H1 (cell line): ENCODE data around the gene PROSER1. TPM values are rescaled to one million over a fixed set of nuclear protein-coding genes. Genes with fewer than 3 reads are reported as not detected.

Experiments
- CTCF ChIA-PET: fragments of 300-600 bp; sonication (Branson Sonifier 250); formaldehyde crosslinking; loops from one replicate; lab custom pipeline; 2021; ENCODE audit not compliant: partially characterized antibody; lab: Charles Lee
- POLR2A ChIA-PET: fragments of 300-600 bp; sonication (Branson Sonifier 250); formaldehyde crosslinking; loops from one replicate; lab custom pipeline; 2021; ENCODE audit warnings: inconsistent platforms; ENCODE audit not compliant: partially characterized antibody; lab: Charles Lee
- DNase-seq, 2 experiments: peaks; one replicate each; pipeline versions ENCODE4 v3.0.0 to v3.0.0-alpha.2; 2010 to 2022; ENCODE audit warnings: low spot score in 2 of 2, low read depth in 1 of 2, mixed read lengths in 1 of 2
- FAIRE-seq: peaks from 2 replicates; lab custom pipeline; 2011; peaks lifted over from hg19 to GRCh38; lab: Jason Lieb, UNC
- H2AFZ ChIP-seq: 2 replicates; pipeline ENCODE4 v1.8.1; 2012; ENCODE audit warnings: low read length, inconsistent platforms
- H2AK5ac ChIP-seq: 2 replicates; pipeline ENCODE4 v1.6.1; 2013; ENCODE audit warnings: low read depth, low read length
- H2BK120ac ChIP-seq: replicated peaks from 2 replicates; pipeline ENCODE3; 2013; ENCODE audit warnings: low read depth, low read length, inconsistent platforms
- H2BK12ac ChIP-seq: 2 replicates; pipeline ENCODE4 v1.6.1; 2013; ENCODE audit warnings: low read depth, low read length
- H2BK15ac ChIP-seq: 2 replicates; pipeline ENCODE4 v1.6.1; 2013; ENCODE audit warnings: low read length
- H2BK20ac ChIP-seq: 2 replicates; pipeline ENCODE4 v1.6.1; 2013; ENCODE audit warnings: low read length
- H2BK5ac ChIP-seq: 2 replicates; pipeline ENCODE4 v1.6.1; 2013; ENCODE audit warnings: low read depth, low read length
- H3K14ac ChIP-seq: 2 replicates; pipeline ENCODE4 v1.6.1; 2013; ENCODE audit warnings: inconsistent platforms; ENCODE audit not compliant: insufficient read length
- H3K18ac ChIP-seq: 2 replicates; pipeline ENCODE4 v1.6.1; 2013; ENCODE audit warnings: low read length; ENCODE audit errors: extremely low read depth
- H3K23ac ChIP-seq: 2 replicates; pipeline ENCODE4 v1.6.1; 2013; ENCODE audit warnings: inconsistent platforms; ENCODE audit not compliant: insufficient read length
- H3K23me2 ChIP-seq: 2 replicates; pipeline ENCODE4 v1.6.1; 2013; ENCODE audit warnings: low read depth, low read length
- H3K27ac ChIP-seq: 2 replicates; pipeline ENCODE4 v1.6.1; 2011; ENCODE audit warnings: low read depth, low read length, inconsistent platforms
- H3K27me3 ChIP-seq, 4 experiments: replicated peaks in 1 of 4; 1 replicate in 1 of 4; 2 replicates in 3 of 4; pipeline versions ENCODE4 v1.6.1 to v1.8.1; 2011 to 2013; ENCODE audit warnings: low read length in 3 of 4, mild to moderate bottlenecking in 3 of 4, inconsistent platforms in 2 of 4, mixed read lengths in 2 of 4, moderate library complexity in 1 of 4; ENCODE audit not compliant: control insufficient read depth in 3 of 4, insufficient read depth in 3 of 4; ENCODE audit errors: extremely low read depth in 1 of 4
- H3K36me3 ChIP-seq, 4 experiments: 2 replicates each; pipeline versions ENCODE4 v1.6.1 to v1.8.1; 2011 to 2013; ENCODE audit warnings: mild to moderate bottlenecking in 4 of 4, low read length in 3 of 4, moderate library complexity in 2 of 4, control low read depth in 1 of 4, inconsistent platforms in 1 of 4; ENCODE audit not compliant: insufficient read depth in 4 of 4, control insufficient read depth in 2 of 4
- H3K4ac ChIP-seq: replicated peaks from 2 replicates; pipeline ENCODE3; 2013; ENCODE audit warnings: low read length, low read depth, mixed read lengths, inconsistent platforms; ENCODE audit not compliant: insufficient read length
- H3K4me1 ChIP-seq, 4 experiments: replicated peaks in 1 of 4; 1 replicate in 1 of 4; 2 replicates in 3 of 4; pipeline versions ENCODE4 v1.6.1 to v1.8.1; 2011 to 2013; ENCODE audit warnings: low read length in 3 of 4, inconsistent platforms in 2 of 4, mixed read lengths in 1 of 4; ENCODE audit not compliant: insufficient read depth in 4 of 4, control insufficient read depth in 3 of 4
- H3K4me2 ChIP-seq, 2 experiments: 2 replicates each; pipeline versions ENCODE4 v1.6.1 to v1.8.1; 2011 to 2013; ENCODE audit warnings: low read depth in 2 of 2, low read length in 2 of 2, control low read depth in 1 of 2, inconsistent platforms in 1 of 2, mild to moderate bottlenecking in 1 of 2; ENCODE audit not compliant: insufficient read depth in 1 of 2
- H3K4me3 ChIP-seq, 4 experiments: fragments of 200-600, 300-600 bp in 1 of 4; sonication (generic), shearing (Covaris generic), sonication (Bioruptor Twin) in 1 of 4; 2 replicates each; pipeline versions ENCODE4 v1.5.1 to v1.8.1; 2011 to 2016; ENCODE audit warnings: low read length in 4 of 4, low read depth in 3 of 4, control low read depth in 2 of 4, inconsistent platforms in 2 of 4, mild to moderate bottlenecking in 2 of 4, mixed read lengths in 1 of 4, moderate library complexity in 1 of 4; ENCODE audit not compliant: insufficient read depth in 2 of 4; ENCODE audit errors: extremely low read depth in 1 of 4
- H3K56ac ChIP-seq: replicated peaks from 2 replicates; pipeline ENCODE3; 2013; ENCODE audit warnings: low read depth, mild to moderate bottlenecking, mixed read lengths, low read length, inconsistent platforms; ENCODE audit not compliant: insufficient read length
- H3K79me1 ChIP-seq: 2 replicates; pipeline ENCODE4 v1.6.1; 2013; ENCODE audit warnings: low read depth, low read length, control low read depth
- H3K79me2 ChIP-seq, 2 experiments: 2 replicates each; pipeline versions ENCODE4 v1.6.1 to v1.8.1; 2012 to 2013; ENCODE audit warnings: low read length in 2 of 2, mild to moderate bottlenecking in 2 of 2, inconsistent platforms in 1 of 2; ENCODE audit not compliant: insufficient read depth in 2 of 2, control insufficient read depth in 1 of 2
- H3K9ac ChIP-seq, 4 experiments: replicated peaks in 1 of 4; 1 replicate in 1 of 4; 2 replicates in 3 of 4; pipeline versions ENCODE4 v1.6.1 to v1.8.1; 2011 to 2013; ENCODE audit warnings: low read depth in 3 of 4, low read length in 3 of 4, control low read depth in 2 of 4, mild to moderate bottlenecking in 2 of 4, moderate library complexity in 2 of 4, inconsistent platforms in 1 of 4; ENCODE audit errors: extremely low read depth in 1 of 4
- H3K9me3 ChIP-seq, 2 experiments: 2 replicates each; pipeline versions ENCODE4 v1.6.1 to v1.8.1; 2012 to 2013; ENCODE audit warnings: mild to moderate bottlenecking in 2 of 2, moderate library complexity in 2 of 2, control low read depth in 1 of 2, inconsistent platforms in 1 of 2, low read depth in 1 of 2, low read length in 1 of 2, mixed read lengths in 1 of 2; ENCODE audit not compliant: insufficient read depth in 2 of 2
- H4K20me1 ChIP-seq, 2 experiments: replicated peaks in 1 of 2; 2 replicates each; pipeline versions ENCODE3 to v1.8.1; 2011 to 2013; ENCODE audit warnings: inconsistent platforms in 2 of 2, low read length in 2 of 2, mild to moderate bottlenecking in 1 of 2; ENCODE audit not compliant: insufficient read depth in 2 of 2, control insufficient read depth in 1 of 2
- H4K5ac ChIP-seq: 2 replicates; pipeline ENCODE4 v1.6.1; 2013; ENCODE audit warnings: low read length, low read depth, mixed read lengths, inconsistent platforms; ENCODE audit not compliant: insufficient read length
- H4K8ac ChIP-seq: 2 replicates; pipeline ENCODE4 v1.8.0; 2013; ENCODE audit warnings: mild to moderate bottlenecking, moderate library complexity, low read length, inconsistent platforms; ENCODE audit not compliant: insufficient read depth; ENCODE audit errors: extremely low read depth
- H4K91ac ChIP-seq: replicated peaks from 2 replicates; pipeline ENCODE3; 2013; ENCODE audit warnings: low read length, mixed read lengths, inconsistent platforms; ENCODE audit not compliant: insufficient read length
- NANOG ChIP-seq: IDR thresholded peaks from 2 replicates; pipeline ENCODE4 v1.6.1; 2011; ENCODE audit warnings: low read length, low read depth, mild to moderate bottlenecking, inconsistent platforms; ENCODE audit not compliant: insufficient read depth, poor library complexity, severe bottlenecking
- SUZ12 ChIP-seq: fragments of 200-600 bp; sonication (generic); IDR thresholded peaks from 2 replicates; pipeline ENCODE4 v1.6.1; 2012; ENCODE audit warnings: mild to moderate bottlenecking, inconsistent platforms, low read length, moderate library complexity, mixed read lengths
- WGBS, 2 experiments: shearing (Covaris generic) in 1 of 2; methylation state at CpG; one replicate each; pipeline versions ENCODE4 v1.1.6 to v1.1.7; 2013 to 2015; ENCODE audit warnings: low lambda C conversion rate in 2 of 2, mixed read lengths in 2 of 2, inconsistent platforms in 1 of 2, low coverage in 1 of 2, missing lambda C conversion rate in 1 of 2; ENCODE audit not compliant: insufficient replicate concordance in 2 of 2, insufficient coverage in 1 of 2, insufficient read length in 1 of 2; ENCODE audit errors: extremely low coverage in 1 of 2, missing lambda C conversion rate in 1 of 2; 5-methylcytosine and 5-hydroxymethylcytosine counted together
- polyA plus RNA-seq, 7 experiments: library from polyadenylated mRNA; depleted of rRNA in 3 of 7; stranded (reverse) in 5 of 7; unstranded in 2 of 7; fragments of >200 nt in 5 of 7; fragments of 200-250 nt in 2 of 7; gene quantifications; 1 replicate in 5 of 7; 2 replicates in 1 of 7; 4 replicates in 1 of 7; pipeline versions ENCODE4 v1.2.1 to v1.2.3, GENCODE V29; 2011 to 2013; ENCODE audit warnings: missing spikeins in 2 of 7, mixed read lengths in 2 of 7
- total RNA-seq: library from RNA; stranded (reverse); fragmentation: NEBNext Ultra II Directional; extraction: Animal tissue kit (Norgen Biotek cat#: 25700); gene quantifications from 2 replicates; pipeline ENCODE4 v1.2.1, GENCODE V29; 2021

PROSER1 gene
- total and polyA plus RNA-seq, 2 of the 8 experiments (the other 6 are each of a cell fraction or from before 2014, with no cell fraction given): 99.2 to 116 TPM

DNA sequence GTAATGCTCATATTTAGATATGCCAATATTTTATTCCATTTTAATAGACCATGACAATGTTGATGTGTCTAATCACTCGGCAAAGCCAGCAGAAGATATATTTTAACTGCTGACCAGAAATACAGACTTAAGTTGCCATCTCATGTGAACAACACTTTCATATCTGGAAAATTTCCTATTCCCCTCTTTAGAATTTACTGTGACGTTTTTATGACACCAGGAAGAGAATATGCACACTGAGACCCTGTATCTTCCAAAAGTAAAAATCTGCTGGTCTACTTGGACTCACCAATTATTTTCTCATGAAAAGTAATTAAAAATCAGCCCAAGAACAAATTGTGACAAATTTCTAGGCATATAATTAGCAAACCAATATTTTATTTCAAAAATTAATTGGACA, 2.1 kb downstream of the PROSER1 start:
- H3K23me2 ChIP-seq: peaks cover 12% of the 10 kb centered on the region
- H4K5ac ChIP-seq: no peak overlapping the region
- WGBS, 2 experiments: 34% methylated on average over 2 of the region's 2 CpGs; no CpG with 5 or more reads in 1 of the 2 experiments
- peak overlapping the region; percentile 79 to 81 for H3K4me2 ChIP-seq
- H3K56ac ChIP-seq: no peak overlapping the region
- H2BK5ac ChIP-seq: no peak overlapping the region
- H3K18ac ChIP-seq: no peak overlapping the region
- FAIRE-seq (no peak), DNase-seq (no peak)
- H4K20me1 ChIP-seq: peaks cover 3 to 10% of the 10 kb centered on the region in 2 experiments
- no peaks in the 10 kb centered on the region; a peak in 1 of 7 replicates for H3K27me3 ChIP-seq
- ChIA-PET POLR2A (interaction anchor here (0.8 to 5.4 kb wide), 6 partner anchors 9 to 74 kb away, joined by 3 to 73 read pairs (median 6); no protein-coding TSS in a partner anchor), CTCF (interaction anchor here (0.7 to 1.6 kb wide), 5 partner anchors 9 to 65 kb away, joined by 3 to 6 read pairs (median 3); no protein-coding TSS in a partner anchor)
- H3K9me3 ChIP-seq: no peaks in the 10 kb centered on the region
- peak overlapping the region in 2 of 4 experiments; percentile 17 to 71; a peak in 2 of 7 replicates for H3K9ac ChIP-seq
- no peak overlapping the region for H3K27ac ChIP-seq
- H3K36me3 ChIP-seq: peaks cover 0 to 20% (median 3%) of the 10 kb centered on the region in 4 experiments; a peak in 5 of 8 replicates
- peaks cover 43 to 79% of the 10 kb centered on the region in 2 experiments for H3K79me2 ChIP-seq
- no peak overlapping the region for H4K91ac ChIP-seq
- H2BK12ac ChIP-seq: no peak overlapping the region
- no peak overlapping the region for H2AFZ ChIP-seq
- H3K4me3 ChIP-seq: peak overlapping the region; percentile 94 to 99 (median 96); a peak in 7 of 8 replicates
- H3K79me1 ChIP-seq: no peaks in the 10 kb centered on the region
- no peak overlapping the region for H2BK120ac ChIP-seq
- no peak overlapping the region for H2AK5ac ChIP-seq
- no peak overlapping the region for H3K14ac ChIP-seq
- H3K23ac ChIP-seq: no peak overlapping the region
- no peak overlapping the region for H4K8ac ChIP-seq
- no peak overlapping the region for H2BK20ac ChIP-seq
- H3K4ac ChIP-seq: no peak overlapping the region
- TF ChIP-seq NANOG (no peak), SUZ12 (no peak)
- H2BK15ac ChIP-seq: no peak overlapping the region
- peaks cover 0 to 10% (median under 1%) of the 10 kb centered on the region in 4 experiments; a peak in 4 of 7 replicates for H3K4me1 ChIP-seq
